IMR-90 (cell line): ENCODE results near the gene BRCC3. TPM values are rescaled to one million over a fixed set of nuclear protein-coding genes. Genes with fewer than 3 reads are reported as not detected.

Source experiments
- ATAC-seq: fragments of 200-7000 bp; cut with Tn5 transposase; 2 replicates; pipeline ENCODE4 v1.9.1; 2020; ENCODE audit warnings: low read depth, mild to moderate bottlenecking, moderate library complexity
- BruUV-seq: library from RNA; stranded (reverse); fragments of 400-500 nt; replicated peaks from 2 replicates; lab custom pipeline; 2021; lab: Mats Ljungman, UMichigan
- CTCF ChIA-PET: fragments of 300-600 bp; formaldehyde crosslinking; extraction: SDS; loops from one replicate; lab custom pipeline; 2021; ENCODE audit warnings: antibody characterized with exemption; lab: Yijun Ruan, JAX
- POLR2A ChIA-PET: fragments of 300-600 bp; sonication (Branson Sonifier 250); formaldehyde crosslinking; loops from one replicate; lab custom pipeline; 2022; ENCODE audit warnings: antibody characterized with exemption; ENCODE audit not compliant: unreplicated experiment; lab: Charles Lee
- DNase-seq: peaks from one replicate; pipeline ENCODE4 v3.0.0; 2013
- H2AFZ ChIP-seq: replicated peaks from 2 replicates; pipeline ENCODE3; 2013; ENCODE audit warnings: low read length, mild to moderate bottlenecking; ENCODE audit not compliant: poor library complexity
- H2AK5ac ChIP-seq: 2 replicates; pipeline ENCODE4 v1.6.1; 2013; ENCODE audit warnings: low read depth, low read length, inconsistent platforms
- H2AK9ac ChIP-seq: replicated peaks from 2 replicates; pipeline ENCODE3; 2013; ENCODE audit warnings: mild to moderate bottlenecking, low read depth, low read length, moderate library complexity; ENCODE audit not compliant: poor library complexity
- H2BK120ac ChIP-seq: 2 replicates; pipeline ENCODE4 v1.6.1; 2013; ENCODE audit warnings: low read depth, low read length, inconsistent platforms
- H2BK15ac ChIP-seq: 3 replicates; pipeline ENCODE4 v1.6.1; 2013; ENCODE audit warnings: low read depth, low read length, inconsistent platforms
- H2BK20ac ChIP-seq: 2 replicates; pipeline ENCODE4 v1.6.1; 2013; ENCODE audit warnings: low read depth, mild to moderate bottlenecking, inconsistent platforms, low read length, moderate library complexity
- H2BK5ac ChIP-seq: 2 replicates; pipeline ENCODE4 v1.6.1; 2013; ENCODE audit warnings: mild to moderate bottlenecking, low read depth, low read length, inconsistent platforms; ENCODE audit not compliant: poor library complexity, severe bottlenecking
- H3K14ac ChIP-seq: replicated peaks from 2 replicates; pipeline ENCODE4 v1.6.1; 2013; ENCODE audit warnings: low read depth, low read length, inconsistent platforms
- H3K18ac ChIP-seq: 2 replicates; pipeline ENCODE4 v1.6.1; 2013; ENCODE audit warnings: low read depth, low read length, control low read depth
- H3K23ac ChIP-seq: 2 replicates; pipeline ENCODE4 v1.6.1; 2013; ENCODE audit warnings: low read depth, low read length, inconsistent platforms
- H3K27ac ChIP-seq: 2 replicates; pipeline ENCODE4 v1.5.1; 2013; ENCODE audit warnings: mild to moderate bottlenecking, control low read depth, low read length; ENCODE audit not compliant: insufficient read depth
- H3K27me3 ChIP-seq: 2 replicates; pipeline ENCODE4 v1.6.1; 2013; ENCODE audit warnings: low read length; ENCODE audit not compliant: control insufficient read depth, insufficient read depth
- H3K36me3 ChIP-seq: 2 replicates; pipeline ENCODE4 v1.6.1; 2013; ENCODE audit warnings: low read length, mixed read lengths; ENCODE audit not compliant: control insufficient read depth, insufficient read depth
- H3K4ac ChIP-seq: 2 replicates; pipeline ENCODE4 v1.6.1; 2013; ENCODE audit warnings: low read depth, low read length, inconsistent platforms
- H3K4me1 ChIP-seq: 2 replicates; pipeline ENCODE4 v1.6.1; 2013; ENCODE audit warnings: low read length, mixed read lengths; ENCODE audit not compliant: control insufficient read depth, insufficient read depth
- H3K4me2 ChIP-seq: 2 replicates; pipeline ENCODE4 v1.6.1; 2013; ENCODE audit warnings: low read depth, mild to moderate bottlenecking, control low read depth, low read length, moderate library complexity
- H3K4me3 ChIP-seq: 2 replicates; pipeline ENCODE4 v1.5.1; 2013; ENCODE audit warnings: low read depth, mild to moderate bottlenecking, control low read depth, low read length, moderate library complexity; ENCODE audit not compliant: insufficient read depth
- H3K56ac ChIP-seq: 2 replicates; pipeline ENCODE4 v1.6.1; 2013; ENCODE audit warnings: low read length, inconsistent platforms; ENCODE audit not compliant: insufficient read depth; ENCODE audit errors: extremely low read depth
- H3K79me1 ChIP-seq, 2 experiments: 2 replicates each; pipeline ENCODE4 v1.6.1; 2013; ENCODE audit warnings: low read length in 2 of 2, inconsistent platforms in 1 of 2, low read depth in 1 of 2
- H3K9ac ChIP-seq: 2 replicates; pipeline ENCODE4 v1.6.1; 2013; ENCODE audit warnings: low read depth, low read length, control low read depth
- H3K9me1 ChIP-seq: 2 replicates; pipeline ENCODE4 v1.6.1; 2013; ENCODE audit warnings: low read length, inconsistent platforms; ENCODE audit not compliant: insufficient read depth
- H3K9me3 ChIP-seq: 2 replicates; pipeline ENCODE4 v1.6.1; 2013; ENCODE audit warnings: low read length; ENCODE audit not compliant: control insufficient read depth, insufficient read depth
- H4K20me1 ChIP-seq: 2 replicates; pipeline ENCODE4 v1.6.1; 2013; ENCODE audit warnings: low read length, inconsistent platforms; ENCODE audit not compliant: insufficient read depth
- H4K5ac ChIP-seq: 2 replicates; pipeline ENCODE4 v1.6.1; 2013; ENCODE audit warnings: mild to moderate bottlenecking, low read depth, low read length, control low read depth
- H4K8ac ChIP-seq, 2 experiments: 2 replicates each; pipeline ENCODE4 v1.6.1; 2013; ENCODE audit warnings: low read depth in 2 of 2, low read length in 2 of 2, control low read depth in 1 of 2, inconsistent platforms in 1 of 2
- H4K91ac ChIP-seq: 2 replicates; pipeline ENCODE4 v1.6.1; 2013; ENCODE audit warnings: low read depth, low read length, inconsistent platforms; ENCODE audit not compliant: insufficient read depth
- MAZ ChIP-seq: IDR thresholded peaks from 2 replicates; pipeline ENCODE4 v1.6.1; 2012; ENCODE audit warnings: low read depth, mild to moderate bottlenecking, low read length, improper control_type of control experiment, moderate library complexity, borderline replicate concordance
- NFE2L2 ChIP-seq: fragments of 150-350 bp; IDR thresholded peaks from 2 replicates; pipeline ENCODE4 v1.6.1; 2016; ENCODE audit warnings: low read depth, mild to moderate bottlenecking, low read length
- RAD21 ChIP-seq: IDR thresholded peaks from 2 replicates; pipeline ENCODE4 v1.6.1; 2012; ENCODE audit warnings: low read length, improper control_type of control experiment
- WGBS, 2 experiments: methylation state at CpG; one replicate each; pipeline versions ENCODE4 v1.1.5 to v1.1.7; 2013; ENCODE audit warnings: missing lambda C conversion rate in 2 of 2; ENCODE audit not compliant: insufficient read length in 1 of 2; ENCODE audit errors: extremely low coverage in 2 of 2; 5-methylcytosine and 5-hydroxymethylcytosine counted together
- dilution Hi-C: fragments of 300-500 bp; cut with HindIII; formaldehyde crosslinking; loops from one replicate; pipeline ENCODE4 v1.14.3; 2018; ENCODE audit warnings: low sequenced_read_pairs; ENCODE audit not compliant: unreplicated experiment
- in situ Hi-C: fragments of 300-500 bp; cut with MboI; formaldehyde crosslinking; loops from 3 replicates; pipeline ENCODE4 v1.14.3; 2019; ENCODE audit warnings: low sequenced_read_pairs, inconsistent platforms, mixed read lengths
- intact Hi-C: fragments of 100-400 bp; cut with micrococcal nuclease; formaldehyde crosslinking; loops from 2 replicates; pipeline ENCODE4 v1.10.0; 2022
- polyA plus RNA-seq, 3 experiments: library from polyadenylated mRNA; depleted of rRNA; stranded (reverse); fragments of >200 nt; gene quantifications; 2 replicates each; pipeline ENCODE4 v1.2.3, GENCODE V29; 2012; ENCODE audit warnings: low replicate concordance in 1 of 3
- total RNA-seq: library from RNA; depleted of rRNA; stranded (reverse); fragments of >200 nt; gene quantifications from 2 replicates; pipeline ENCODE4 v1.2.3, GENCODE V29; 2012

The BRCC3 gene
- total and polyA plus RNA-seq, 2 of the 4 experiments (the other 2 are of a cell fraction) = 14.4 to 24.7 TPM

GRCh38 chrX:155086961-155087735 is 15.8 kb downstream of the BRCC3 start:
- Histone ChIP-seq H3K4me2 (no peak overlapping the region), H2BK120ac (no peak overlapping the region), H4K91ac (no peak overlapping the region), H4K20me1 (no peaks in the 10 kb centered on the region), H3K4ac (no peak overlapping the region), H2BK20ac (no peak overlapping the region), H3K9me3 (peaks cover 2% of the 10 kb centered on the region; the same call in 1 of the 2 replicates), H4K8ac (no peak overlapping the region), H3K18ac (no peak overlapping the region), H3K56ac (no peak overlapping the region), H3K14ac (no peak overlapping the region), H4K5ac (no peak overlapping the region), H2AK9ac (no peak overlapping the region), H3K9ac (no peak overlapping the region), H3K4me3 (no peak overlapping the region), H3K23ac (no peak overlapping the region), H3K27me3 (no peaks in the 10 kb centered on the region), H2BK15ac (no peak overlapping the region), H2AFZ (no peak overlapping the region), H3K36me3 (peaks cover 9% of the 10 kb centered on the region), H2BK5ac (no peak overlapping the region), H2AK5ac (no peak overlapping the region), H3K4me1 (no peaks in the 10 kb centered on the region), H3K79me1 (no peaks in the 10 kb centered on the region), H3K27ac (no peak overlapping the region), H3K9me1 (no peaks in the 10 kb centered on the region)
- DNase-seq (no peak), ATAC-seq (no peak)
- in situ Hi-C loops = no loop called here
- intact Hi-C loops = loop anchor here (1.0 kb wide), 1 partner anchor 106 kb away; no protein-coding TSS in a partner anchor
- 56% methylated on average over 8 of the region's 26 CpGs; no CpG with 5 or more reads in 1 of the 2 experiments for WGBS, 2 experiments
- dilution Hi-C loops = no loop called here
- no TSS peak for BruUV-seq
- TF ChIP-seq NFE2L2 = no peak
- no peak for TF ChIP-seq RAD21
- no peak for TF ChIP-seq MAZ
- CTCF ChIA-PET = interaction anchor here (0.8 kb wide), 1 partner anchor 12 kb away, joined by 4 read pairs; no protein-coding TSS in a partner anchor
- POLR2A ChIA-PET = no interaction called here
